Stimulated activated effector memory CD8-positive, alpha-beta T cell treated with anti-CD3 and anti-CD28 coated beads, Interleukin-12 subunit alpha, Interleukin-12 subunit beta, amount 100 ng/mL, for 72 hours (primary cell): ENCODE measurements around the gene PSMD2.

Experiments used
- ATAC-seq: fragments of 150-1000 bp; cut with Tn5 transposase; 2 replicates; pipeline ENCODE4 v1.10.0; 2021
- DNase-seq, 2 donors: peaks; one replicate each; pipeline ENCODE4 v3.0.0; 2021 to 2022; ENCODE audit warnings: low spot score in 2 of 2
- H3K27ac Mint-ChIP-seq: one replicate; pipeline ENCODE4 v1.8.0; 2022; ENCODE audit warnings: mild to moderate bottlenecking, mixed read lengths
- H3K36me3 Mint-ChIP-seq: one replicate; pipeline ENCODE4 v1.8.0; 2022; ENCODE audit warnings: mild to moderate bottlenecking, mixed read lengths
- H3K4me1 Mint-ChIP-seq: one replicate; pipeline ENCODE4 v1.8.0; 2022; ENCODE audit warnings: mixed read lengths
- H3K4me3 Mint-ChIP-seq: one replicate; pipeline ENCODE4 v1.8.0; 2022; ENCODE audit warnings: mild to moderate bottlenecking, mixed read lengths
- H3K9me3 Mint-ChIP-seq: one replicate; pipeline ENCODE4 v1.8.0; 2022; ENCODE audit warnings: mixed read lengths

Gene PSMD2

DNA sequence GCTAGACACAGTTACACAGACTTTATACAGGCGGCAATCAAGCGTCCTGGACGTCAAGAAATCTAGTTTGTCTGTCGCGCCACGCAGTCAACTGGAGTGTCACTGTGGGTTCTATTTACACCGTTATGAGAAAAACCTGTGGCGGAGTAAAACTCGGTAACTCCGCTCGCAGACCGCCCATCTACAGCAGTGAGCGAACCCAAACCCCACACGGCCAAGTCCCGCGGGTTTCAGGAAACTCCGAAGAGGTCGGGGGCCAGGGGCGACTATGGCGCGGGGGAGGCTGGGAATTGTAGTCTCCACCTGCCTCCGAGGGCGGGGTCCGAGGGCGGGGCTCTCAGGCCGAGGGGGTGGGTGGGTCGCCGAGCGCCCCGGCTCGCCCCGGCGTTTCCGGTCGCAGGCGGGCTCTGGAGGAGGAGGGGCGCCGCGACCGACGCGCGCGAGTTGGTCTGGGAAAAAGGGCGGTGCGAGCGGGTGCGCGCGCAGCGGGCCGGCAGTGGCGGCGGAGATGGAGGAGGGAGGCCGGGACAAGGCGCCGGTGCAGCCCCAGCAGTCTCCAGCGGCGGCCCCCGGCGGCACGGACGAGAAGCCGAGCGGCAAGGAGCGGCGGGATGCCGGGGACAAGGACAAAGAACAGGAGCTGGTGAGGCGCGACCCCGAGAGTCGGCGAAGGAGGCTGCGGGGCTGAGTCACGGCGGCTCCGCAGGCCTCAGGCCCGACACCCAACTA lies at the start of gene PSMD2:
Gene PSMD2, plus strand, starts transcription at position 483 of the 729 bp plus-strand sequence. Its CDS starts 26 bp downstream, at position 509.
- H3K9me3 Mint-ChIP-seq: no peaks in the 10 kb centered on the region
- peaks cover 36% of the 10 kb centered on the region for H3K4me1 Mint-ChIP-seq
- peak within 1 kb of the TSS; percentile 94 for H3K4me3 Mint-ChIP-seq
- peaks cover 45% of the 10 kb centered on the region for H3K36me3 Mint-ChIP-seq
- peak; percentile 92 to 97 for DNase-seq
- peak within 1 kb of the TSS; percentile 90 for H3K27ac Mint-ChIP-seq
- peak; percentile 97 for ATAC-seq

- peak; percentile 91 for ATAC-seq
- peak within 1 kb of the TSS; percentile 100 for H3K27ac Mint-ChIP-seq
Observed at GRCh38 chr3:184249412-184250166, 49.5 kb upstream of the PSMD2 start, which contains the start of gene EEF1AKMT4. TSS of gene EEF1AKMT4 (plus strand) at chr3:184249672. CDS start at chr3:184249695, 23 bp downstream.

DNA sequence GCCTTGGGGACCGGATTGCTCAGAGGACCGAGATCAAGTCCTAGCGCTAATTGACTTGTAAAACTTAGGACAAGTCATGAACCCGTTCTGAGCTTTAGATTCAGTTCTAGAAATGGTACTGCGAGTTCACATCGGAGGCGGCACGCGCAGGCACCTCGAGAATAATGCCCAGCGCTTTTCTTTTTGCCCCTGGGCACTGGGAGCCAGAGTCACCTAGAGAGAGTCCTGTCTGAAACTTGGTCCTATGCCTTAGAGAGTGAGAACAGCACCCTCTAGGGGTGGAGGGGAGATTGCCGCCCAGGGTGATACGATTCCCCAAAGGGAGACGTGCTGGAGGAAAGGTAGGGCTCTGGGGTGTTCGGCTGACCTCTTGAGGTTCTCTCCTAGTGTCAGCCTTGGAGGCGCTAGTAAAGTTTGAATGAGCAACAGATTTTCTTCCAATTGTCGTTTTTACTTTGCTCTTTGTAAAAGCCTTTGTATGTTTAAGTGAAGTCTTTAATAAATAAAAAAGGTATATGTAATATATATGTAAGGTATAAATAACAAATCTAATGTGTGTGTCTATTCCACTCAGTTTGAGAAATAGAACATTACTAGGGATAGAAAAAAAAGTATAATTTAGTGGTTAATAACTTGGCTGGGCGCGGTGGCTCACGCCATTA lies 48.7 kb upstream of the PSMD2 start:
- Mint-ChIP-seq H3K4me1 (peaks cover 32% of the 10 kb centered on the region), H3K27ac (peak overlapping the region; percentile 100), H3K9me3 (no peaks in the 10 kb centered on the region), H3K4me3 (peak overlapping the region; percentile 99), H3K36me3 (peaks cover 28% of the 10 kb centered on the region)
- ATAC-seq (peak; percentile 80), DNase-seq (peak; percentile 91 to 96)

More at GRCh38 chr3:184249412-184250166, 49.5 kb upstream of the PSMD2 start, which contains the start of gene EEF1AKMT4:
- no peaks in the 10 kb centered on the region for H3K9me3 Mint-ChIP-seq
- peak within 1 kb of the TSS; percentile 99 for H3K4me3 Mint-ChIP-seq
- H3K36me3 Mint-ChIP-seq: peaks cover 36% of the 10 kb centered on the region
- peak; percentile 81 to 95 for DNase-seq
- H3K4me1 Mint-ChIP-seq: peaks cover 36% of the 10 kb centered on the region

GRCh38 chr3:184255291-184256039 lies 43.6 kb upstream of the PSMD2 start:
- Mint-ChIP-seq H3K4me1 (peaks cover 18% of the 10 kb centered on the region), H3K27ac (peak overlapping the region; percentile 70), H3K36me3 (peaks cover 7% of the 10 kb centered on the region), H3K4me3 (no peak overlapping the region), H3K9me3 (no peaks in the 10 kb centered on the region)
- peak; percentile 79 for ATAC-seq
- DNase-seq: no peak

- DNase-seq (no peak), ATAC-seq (no peak)
- Mint-ChIP-seq H3K4me3 (no peak overlapping the region), H3K4me1 (peaks cover 27% of the 10 kb centered on the region), H3K27ac (no peak overlapping the region), H3K36me3 (peaks cover 18% of the 10 kb centered on the region), H3K9me3 (no peaks in the 10 kb centered on the region)
Observed at GRCh38 chr3:184257083-184257915, 41.7 kb upstream of the PSMD2 start.

DNA sequence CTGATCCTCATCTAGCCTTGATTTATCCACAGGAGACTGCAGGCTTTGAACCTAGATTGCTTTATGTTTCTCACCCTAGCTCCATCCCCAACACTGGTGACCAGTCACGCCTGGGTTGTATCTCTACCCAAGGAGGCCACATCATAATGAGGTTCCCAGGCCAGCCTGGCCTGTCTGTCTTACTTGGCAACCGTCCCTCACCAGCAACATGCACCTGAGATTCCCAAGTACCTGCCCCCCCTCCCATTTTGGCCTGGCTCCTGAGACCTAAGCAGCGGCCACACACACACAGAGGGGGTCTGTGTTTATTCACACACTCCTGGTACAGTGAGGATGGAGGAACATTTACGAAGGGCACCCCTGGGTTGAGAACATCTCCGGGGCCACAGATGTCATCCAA lies 40.1 kb upstream of the PSMD2 start:
- no peaks in the 10 kb centered on the region for H3K9me3 Mint-ChIP-seq
- DNase-seq (no peak), ATAC-seq (no peak)
- no peak overlapping the region for H3K27ac Mint-ChIP-seq
- H3K4me1 Mint-ChIP-seq: peaks cover 36% of the 10 kb centered on the region
- peaks cover 20% of the 10 kb centered on the region for H3K36me3 Mint-ChIP-seq
- peak overlapping the region; percentile 85 for H3K4me3 Mint-ChIP-seq

DNA sequence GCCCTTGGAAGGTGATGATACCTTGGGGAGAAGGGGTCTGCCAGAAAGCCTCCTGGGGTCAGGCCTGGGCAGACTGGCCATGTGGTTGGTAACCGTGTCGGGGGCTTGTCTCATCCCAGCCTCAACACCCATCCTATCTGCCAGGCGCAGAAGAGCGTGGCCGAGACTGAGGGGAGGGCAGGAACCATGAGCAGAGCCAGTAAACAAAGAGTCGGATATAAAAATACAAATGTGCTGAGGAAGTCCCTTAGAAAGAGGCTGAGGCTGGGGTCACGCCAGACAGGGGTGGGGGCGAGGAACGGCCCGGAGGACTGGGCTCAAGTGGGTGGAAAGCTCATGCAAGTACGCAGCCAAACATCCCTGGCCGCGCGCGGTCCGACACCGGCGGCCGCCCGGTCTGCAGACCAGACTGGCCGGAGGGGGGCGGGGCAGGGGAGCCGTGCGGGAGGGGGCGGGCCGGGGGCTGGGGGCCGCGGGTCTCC lies 39.6 kb upstream of the PSMD2 start:
- H3K36me3 Mint-ChIP-seq: peaks cover 16% of the 10 kb centered on the region
- H3K9me3 Mint-ChIP-seq: no peaks in the 10 kb centered on the region
- no peak for ATAC-seq
- H3K4me1 Mint-ChIP-seq: peaks cover 36% of the 10 kb centered on the region
- DNase-seq: no peak
- no peak overlapping the region for H3K27ac Mint-ChIP-seq
- H3K4me3 Mint-ChIP-seq: peak overlapping the region; percentile 85

DNA sequence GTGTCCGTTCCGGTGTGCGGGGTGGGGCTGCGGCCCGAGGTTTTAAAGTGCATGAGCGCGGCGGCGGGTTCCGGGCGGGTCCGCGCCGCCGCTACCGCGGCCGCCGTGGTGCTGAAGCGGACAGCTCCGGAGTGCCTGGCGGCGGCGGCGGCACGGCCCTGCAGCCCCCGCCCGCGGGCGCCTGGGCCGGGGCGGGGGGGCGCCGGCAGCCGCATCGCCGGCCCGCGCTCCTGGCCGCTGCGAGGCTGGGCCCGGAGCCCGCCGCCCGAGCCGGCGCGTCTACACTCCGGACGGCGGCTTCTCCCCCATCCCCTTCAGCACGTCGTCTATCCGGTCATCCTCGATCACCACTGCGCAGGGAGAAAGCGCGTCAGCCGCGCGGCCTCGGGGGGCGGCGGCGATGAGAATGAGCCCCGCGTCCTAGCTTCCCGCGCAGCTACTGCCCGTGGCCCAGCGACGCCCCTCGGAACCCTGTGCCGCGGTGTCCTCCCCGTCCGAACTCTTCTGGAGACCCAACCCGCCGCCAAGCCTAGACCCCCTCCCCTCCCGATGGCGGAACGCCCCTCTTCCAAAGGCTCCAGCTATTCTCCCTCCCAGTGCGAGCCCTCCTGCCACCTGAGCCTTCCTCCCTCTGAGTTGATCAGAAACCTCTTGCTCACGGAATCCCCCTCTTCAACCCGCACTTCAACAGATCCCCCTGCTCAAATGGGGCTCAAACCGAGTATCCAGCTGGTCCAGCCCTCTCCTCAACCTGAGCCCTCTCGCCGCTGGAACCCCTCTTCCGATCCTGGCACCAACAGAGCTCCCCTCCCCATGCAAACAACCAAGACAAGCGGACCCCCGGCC lies 38.9 kb upstream of the PSMD2 start:
- H3K4me1 Mint-ChIP-seq: peaks cover 36% of the 10 kb centered on the region
- no peaks in the 10 kb centered on the region for H3K9me3 Mint-ChIP-seq
- peak overlapping the region; percentile 84 for H3K27ac Mint-ChIP-seq
- peak; percentile 49 for ATAC-seq
- peak; percentile 30 to 70 for DNase-seq
- H3K36me3 Mint-ChIP-seq: peaks cover 16% of the 10 kb centered on the region
- H3K4me3 Mint-ChIP-seq: peak overlapping the region; percentile 85

DNA sequence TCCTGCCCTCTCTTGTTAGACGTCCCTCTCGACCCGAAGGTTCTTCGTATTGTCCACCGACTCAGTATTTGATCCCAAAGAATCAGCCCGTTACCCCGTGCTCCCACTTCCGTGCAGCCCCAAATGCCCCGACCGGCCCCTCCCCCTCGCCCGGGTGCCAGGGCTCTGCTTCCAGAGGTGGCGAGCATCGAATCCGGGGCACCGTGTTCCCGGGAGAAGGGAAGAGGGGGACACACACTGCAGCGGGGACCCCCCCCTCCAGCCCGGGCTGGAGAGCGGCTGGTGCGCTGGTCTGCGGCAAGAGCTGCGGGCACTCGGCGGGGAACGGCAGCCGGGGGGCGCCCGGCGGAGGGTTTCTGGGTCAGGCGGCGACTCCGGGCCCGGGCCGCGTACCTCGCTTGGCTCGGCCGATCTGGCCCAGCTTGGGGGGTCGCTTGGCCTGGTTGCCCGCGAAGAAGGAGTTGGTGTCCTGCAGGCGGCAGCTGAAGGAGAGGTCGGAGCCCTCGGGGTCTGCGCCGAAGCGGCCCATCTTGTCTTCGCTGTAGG lies 38.2 kb upstream of the PSMD2 start:
- Mint-ChIP-seq H3K36me3 (peaks cover 16% of the 10 kb centered on the region), H3K4me3 (peak overlapping the region; percentile 85), H3K4me1 (peaks cover 30% of the 10 kb centered on the region), H3K9me3 (no peaks in the 10 kb centered on the region), H3K27ac (peak overlapping the region; percentile 84)
- no peak for ATAC-seq
- peak in 1 of 2 donors; percentile 66 for DNase-seq

GRCh38 chr3:184261270-184261853 lies 37.7 kb upstream of the PSMD2 start, which contains the start of gene CAMK2N2:
TSS of gene CAMK2N2 (minus strand) at chr3:184261553. CDS start at chr3:184261285, 268 bp downstream.
- Mint-ChIP-seq H3K4me3 (peak within 1 kb of the TSS; percentile 85), H3K36me3 (peaks cover 16% of the 10 kb centered on the region), H3K9me3 (no peaks in the 10 kb centered on the region), H3K27ac (peak within 1 kb of the TSS; percentile 84), H3K4me1 (peaks cover 29% of the 10 kb centered on the region)
- DNase-seq (peak; percentile 46 to 79), ATAC-seq (peak; percentile 76)

GRCh38 chr3:184261854-184262763 lies 36.9 kb upstream of the PSMD2 start:
- ATAC-seq: peak; percentile 47
- Mint-ChIP-seq H3K4me3 (peak overlapping the region; percentile 85), H3K9me3 (no peaks in the 10 kb centered on the region), H3K36me3 (peaks cover 16% of the 10 kb centered on the region), H3K27ac (peak overlapping the region; percentile 64), H3K4me1 (peaks cover 29% of the 10 kb centered on the region)
- DNase-seq: peak in 1 of 2 donors; percentile 16

DNA sequence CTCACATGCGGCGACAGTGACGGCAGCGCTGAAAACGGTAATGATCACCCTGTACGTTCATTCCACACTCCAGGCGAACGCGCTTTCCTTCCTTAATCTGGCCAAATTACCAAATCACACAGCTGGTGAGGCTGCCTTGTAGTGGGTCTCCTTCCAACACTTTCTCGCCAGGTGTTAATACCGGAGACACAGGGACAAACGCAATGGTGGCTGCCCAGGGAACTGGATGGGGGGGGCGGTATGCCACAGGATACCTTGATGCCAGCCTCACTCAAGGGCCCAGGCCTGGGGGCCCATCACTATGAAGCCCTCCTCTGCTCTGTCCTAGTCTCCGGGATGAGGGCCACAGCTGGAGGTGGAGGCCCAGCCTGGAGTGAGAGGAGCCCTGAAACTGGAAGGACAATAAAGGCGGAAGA lies 36.3 kb upstream of the PSMD2 start:
- no peaks in the 10 kb centered on the region for H3K9me3 Mint-ChIP-seq
- H3K4me1 Mint-ChIP-seq: peaks cover 29% of the 10 kb centered on the region
- peak overlapping the region; percentile 85 for H3K4me3 Mint-ChIP-seq
- peaks cover 16% of the 10 kb centered on the region for H3K36me3 Mint-ChIP-seq
- ATAC-seq (no peak), DNase-seq (no peak)
- peak overlapping the region; percentile 64 for H3K27ac Mint-ChIP-seq
